ENCODE measurements around the gene CASP7.
A peak's percentile ranks its signal among the peaks of the same experiment; 100 is the strongest.
"Not testable (repeated sequence)": the region's sequence is repeated elsewhere in the genome, so short reads cannot be mapped to it uniquely, and the experiment has no call there.

Gene CASP7

GRCh38 chr10:113743594-113743993 lies 63.9 kb downstream of the CASP7 start:
- DNase-seq = no peak
- intact Hi-C loops (cut with DNase I) = no loop called here

DNA sequence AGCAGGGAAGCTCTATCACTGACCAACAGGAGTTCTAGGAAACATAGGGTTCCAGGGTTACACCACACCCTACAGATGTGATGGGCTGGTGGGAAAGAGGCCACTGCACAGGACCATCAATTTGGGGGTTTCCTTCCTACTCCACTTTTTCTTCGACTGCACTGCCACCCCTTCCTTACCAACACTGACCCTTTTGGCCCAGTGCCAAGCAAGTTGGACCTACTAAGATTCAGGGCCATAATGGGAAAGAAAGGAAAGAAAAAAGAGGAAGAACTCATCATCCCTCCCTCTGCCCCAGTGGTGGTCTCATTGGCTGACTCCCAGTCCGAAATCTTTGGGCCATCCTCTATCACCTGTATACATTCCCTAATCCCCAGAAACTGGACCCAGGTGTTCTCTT lies 65.7 kb downstream of the CASP7 start:
- peak in 1 of 42 donors; percentile 40 for DNase-seq
- intact Hi-C loops (cut with DNase I) = no loop called here

- peak in 1 of 42 donors; percentile 14 for DNase-seq
- intact Hi-C loops (cut with DNase I) = no loop called here
These were observed 66.7 kb downstream of the CASP7 start for GRCh38 chr10:113746217-113746957.

DNA sequence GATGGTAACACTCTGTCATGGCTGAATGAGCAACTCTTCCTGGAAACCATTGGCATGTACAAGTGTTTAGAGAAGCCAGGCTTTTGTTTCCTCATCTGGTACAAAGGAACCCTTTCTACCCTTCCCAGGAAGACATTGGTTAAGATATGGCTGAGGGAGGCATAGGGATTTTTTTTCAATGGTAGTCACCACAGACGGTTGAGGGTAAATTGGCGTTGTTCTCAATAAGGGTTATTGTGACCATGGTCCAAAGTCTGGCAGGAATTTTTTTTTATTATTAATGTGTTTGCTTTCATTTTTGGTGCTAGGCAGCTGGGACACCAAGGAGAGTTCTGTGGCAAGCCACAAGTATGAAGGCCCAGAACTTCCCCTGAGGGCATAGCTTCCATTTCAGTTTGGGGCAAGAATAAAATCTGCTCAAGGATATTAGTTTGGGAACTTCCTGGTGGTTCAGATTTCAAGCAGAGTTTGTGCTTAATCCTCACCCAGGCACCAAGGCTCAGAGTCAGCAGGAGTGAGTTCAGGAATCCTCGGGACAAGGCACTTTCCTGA lies 71.5 kb downstream of the CASP7 start, which contains the start of gene PLEKHS1:
Gene PLEKHS1, plus strand, starts transcription at position 502 of the 552 bp plus-strand sequence. CDS start 3,596 bp downstream, outside the sequence.
- DNase-seq = peak in 1 of 42 donors; percentile 26
- intact Hi-C loops (cut with DNase I) = no loop called here

- DNase-seq = peak in 1 of 42 donors; percentile 17
These were observed 72.8 kb downstream of the CASP7 start for GRCh38 chr10:113752553-113752952.

DNA sequence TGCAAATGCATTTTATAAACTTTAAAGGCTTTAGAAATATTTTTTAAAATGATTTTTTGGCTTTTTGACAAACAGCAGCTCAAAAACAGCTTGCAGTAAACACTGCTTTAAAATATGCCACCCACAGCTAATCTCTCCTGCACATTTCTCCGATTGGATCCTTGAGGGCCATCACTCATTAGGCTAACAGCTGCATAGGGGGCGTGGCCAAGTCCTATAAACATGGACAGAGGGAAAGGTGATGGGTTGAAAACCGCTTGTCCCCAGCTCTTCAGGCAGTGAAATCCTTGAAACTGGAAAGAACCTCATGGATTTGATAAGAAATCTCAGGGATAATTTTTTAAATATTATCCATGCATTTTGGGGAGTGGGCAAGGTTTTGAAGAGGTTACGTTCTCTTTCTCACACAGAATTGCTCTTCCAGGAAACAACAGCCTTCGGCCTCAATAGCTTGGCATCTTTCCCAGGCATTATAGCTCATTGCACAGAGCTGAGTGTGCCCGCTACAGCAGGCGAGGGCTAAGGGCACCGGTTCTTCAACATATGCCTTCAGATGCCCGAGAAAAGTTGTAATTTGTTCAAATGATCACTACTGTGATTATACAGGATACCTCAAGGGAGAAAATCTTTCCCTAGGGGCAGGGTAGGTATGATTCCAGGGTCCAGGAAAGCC lies 73.4 kb downstream of the CASP7 start:
- DNase-seq = peak in 1 of 42 donors; percentile 27
- intact Hi-C loops (cut with DNase I) = no loop called here

More at GRCh38 chr10:113752553-113752952, 72.8 kb downstream of the CASP7 start:
- intact Hi-C loops (cut with DNase I) = no loop called here

- intact Hi-C loops (cut with DNase I) = no loop called here
- peak in 1 of 42 donors; percentile 13 for DNase-seq
These were observed 74.4 kb downstream of the CASP7 start for GRCh38 chr10:113754125-113754524.

- intact Hi-C loops (cut with DNase I) = no loop called here
- peak in 33 of 42 donors; percentile 8 to 88 (median 46) for DNase-seq
These were observed 75.1 kb downstream of the CASP7 start for GRCh38 chr10:113754768-113755167.

GRCh38 chr10:113756940-113757543 lies 77.3 kb downstream of the CASP7 start:
- intact Hi-C loops (cut with DNase I) = no loop called here
- peak in 1 of 42 donors; percentile 25 for DNase-seq

DNA sequence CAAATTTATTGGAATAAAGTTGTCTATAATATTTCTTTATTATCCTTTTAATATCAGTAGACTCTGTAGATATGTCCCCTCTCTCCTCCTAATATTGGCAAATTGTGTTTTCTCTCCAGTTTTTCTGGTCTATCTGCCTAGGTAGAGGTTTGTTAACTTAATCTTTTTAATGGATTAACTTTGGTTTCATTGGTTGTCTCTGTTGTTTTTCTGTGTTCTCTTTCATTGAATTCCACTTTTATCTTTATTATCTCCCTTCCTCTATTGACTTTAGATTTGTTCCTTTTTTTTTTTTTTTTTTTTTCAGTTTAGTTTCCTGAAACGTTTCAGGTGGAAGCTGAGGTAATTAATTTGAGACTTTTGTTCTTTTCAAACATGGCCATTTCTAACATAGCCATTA lies 82.4 kb downstream of the CASP7 start:
- no peak for DNase-seq
- intact Hi-C loops (cut with DNase I) = no loop called here

GRCh38 chr10:113764582-113764981 lies 84.9 kb downstream of the CASP7 start:
- no peak for DNase-seq
- intact Hi-C loops (cut with DNase I) = no loop called here

- intact Hi-C loops (cut with DNase I) = no loop called here
- no peak for DNase-seq
These were observed 86.2 kb downstream of the CASP7 start for GRCh38 chr10:113765910-113766309.

GRCh38 chr10:113767222-113767621 lies 87.5 kb downstream of the CASP7 start:
- no peak for DNase-seq
- intact Hi-C loops (cut with DNase I) = no loop called here

GRCh38 chr10:113770346-113770745 lies 90.6 kb downstream of the CASP7 start:
- intact Hi-C loops (cut with DNase I) = no loop called here
- no peak for DNase-seq

DNA sequence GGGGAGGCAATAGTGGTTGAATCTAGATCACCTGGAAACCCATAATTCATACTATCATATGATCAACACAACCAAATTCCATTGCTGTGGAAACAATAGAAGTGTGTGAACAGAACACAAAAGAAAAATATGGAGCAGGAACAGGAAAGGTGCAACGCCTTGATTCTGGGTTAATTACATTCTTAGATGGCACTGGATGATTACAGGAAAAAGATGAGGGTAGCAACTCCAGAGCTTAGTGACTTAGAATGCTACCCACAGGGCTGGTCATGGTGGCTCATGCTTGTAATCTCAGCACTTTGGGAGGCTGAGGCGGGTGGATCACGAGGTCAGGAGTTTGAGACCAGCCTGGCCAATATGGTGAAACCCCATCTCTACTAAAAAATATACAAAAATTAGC lies 91.4 kb downstream of the CASP7 start:
- intact Hi-C loops (cut with DNase I); DNase-seq: not testable (repeated sequence)

- intact Hi-C loops (cut with DNase I) = no loop called here
- no peak for DNase-seq
These were observed 96.1 kb downstream of the CASP7 start for GRCh38 chr10:113775686-113776294.

GRCh38 chr10:113776553-113776952 lies 96.8 kb downstream of the CASP7 start:
- no peak for DNase-seq
- intact Hi-C loops (cut with DNase I) = no loop called here

All from head of caudate nucleus (tissue), 42 donors.